Right cardiac atrium (tissue), 5 donors: ENCODE results near the gene FAM83F. TPM values are rescaled to one million over a fixed set of nuclear protein-coding genes. Genes with fewer than 3 reads are reported as not detected.

Source experiments
- ATAC-seq, 2 donors: fragments of 200-7000 bp; cut with Tn5 transposase; one replicate each; pipeline versions ENCODE4 v1.8.0 to v1.9.1; 2020; ENCODE audit warnings: moderate library complexity in 2 of 2, mild to moderate bottlenecking in 1 of 2
- DNase-seq, 3 donors: peaks; one replicate each; pipeline ENCODE4 v3.0.0-alpha.2; 2020
- H3K27ac ChIP-seq: one replicate; pipeline ENCODE4 v1.5.1; 2013; ENCODE audit warnings: mild to moderate bottlenecking, low read length, control low read depth, moderate library complexity
- H3K27me3 ChIP-seq: one replicate; pipeline ENCODE4 v1.6.1; 2013; ENCODE audit not compliant: control insufficient read depth, insufficient read depth
- H3K4me1 ChIP-seq: one replicate; pipeline ENCODE4 v1.6.1; 2013; ENCODE audit warnings: low read length; ENCODE audit not compliant: control insufficient read depth, insufficient read depth
- H3K4me3 ChIP-seq: one replicate; pipeline ENCODE4 v1.5.1; 2013; ENCODE audit warnings: low read length, control low read depth
- H3K9me3 ChIP-seq: one replicate; pipeline ENCODE4 v1.6.1; 2013; ENCODE audit warnings: low read length; ENCODE audit not compliant: control insufficient read depth
- WGBS: extraction: QIAGEN DNeasy Blood & Tissue Kit; methylation state at CpG from one replicate; pipeline ENCODE4 v1.1.7; 2013; 5-methylcytosine and 5-hydroxymethylcytosine counted together
- intact Hi-C, 4 donors: fragments of 100-400 bp; cut with DNase I; formaldehyde crosslinking; loops; one replicate each; pipeline versions ENCODE4 v1.11.0 to v1.14.0; 2022 to 2023
- polyA plus RNA-seq: library from polyadenylated mRNA; stranded (reverse); fragments of 200-250 nt; gene quantifications from one replicate; pipeline ENCODE4 v1.2.3, GENCODE V29; 2013
- total RNA-seq, 4 donors: library from RNA; stranded (reverse); fragmentation: NEBNext Ultra II Directional; extraction: Animal tissue kit (Norgen Biotek cat#: 25700); gene quantifications; one replicate each; pipeline ENCODE4 v1.2.1, GENCODE V29; 2021
- donor health status: healthy with polysubstance abuse.
- donor health status: DM: no; HTN: yes; CAD: no.
- donor health status: DM: no; HTN: no; CAD: no.
- donor health status: DM: no; HTN: yes; CAD: no; lungs with severe emphysema.
- donor health status: DM: yes; HTN: yes; CAD: no.

The FAM83F gene
- total and polyA plus RNA-seq, 5 donors: 3.6 to 8.5 (median 5.9) TPM

DNA sequence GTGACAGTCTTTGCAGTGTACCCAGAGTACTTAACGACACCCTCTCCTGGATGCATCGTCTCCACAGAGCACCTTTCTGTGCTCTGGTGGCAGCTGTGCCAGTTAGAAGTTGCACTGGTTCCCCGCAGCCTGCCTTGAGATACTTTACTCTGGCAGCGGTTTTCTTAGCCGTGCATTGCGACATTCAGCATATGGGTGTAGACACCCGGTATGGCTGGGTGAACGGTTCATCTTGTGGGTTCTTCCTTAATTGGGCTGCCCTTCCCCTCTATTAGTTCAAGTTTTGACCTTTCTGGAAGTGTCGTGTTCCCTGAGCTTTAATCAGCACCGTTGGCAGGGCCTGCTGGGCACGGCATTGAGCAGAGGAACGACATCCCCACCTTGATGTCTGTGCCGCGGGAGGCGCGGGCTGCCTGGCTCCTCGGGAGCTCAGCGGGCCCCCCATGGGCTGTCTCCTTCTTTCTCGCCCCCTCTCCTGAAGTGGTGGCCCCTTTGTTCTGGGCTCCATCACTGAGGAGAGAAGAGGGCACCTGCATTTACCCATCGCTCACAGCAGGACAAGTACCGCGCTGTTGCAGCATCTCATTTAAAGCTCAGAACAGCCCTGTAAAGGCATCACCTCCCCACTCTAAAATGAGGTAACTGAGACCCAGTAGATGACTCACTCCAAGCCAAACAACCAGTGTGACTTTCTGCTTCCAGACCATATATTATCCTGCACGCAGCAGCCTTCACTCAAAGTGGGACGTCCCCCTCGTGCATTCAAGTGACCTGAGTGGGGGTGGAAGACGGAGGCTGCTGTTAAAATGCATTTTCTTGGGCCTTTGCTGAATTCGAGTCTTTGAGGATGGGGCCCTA lies 13.3 kb downstream of the FAM83F start:
- no peaks in the 10 kb centered on the region for H3K9me3 ChIP-seq
- no peak overlapping the region for H3K4me3 ChIP-seq
- intact Hi-C loops: no loop called here
- no peaks in the 10 kb centered on the region for H3K27me3 ChIP-seq
- DNase-seq: no peak
- WGBS: 73% methylated on average over 27 of the region's 27 CpGs
- H3K4me1 ChIP-seq: peaks cover 1% of the 10 kb centered on the region
- ATAC-seq: no peak
- H3K27ac ChIP-seq: no peak overlapping the region

DNA sequence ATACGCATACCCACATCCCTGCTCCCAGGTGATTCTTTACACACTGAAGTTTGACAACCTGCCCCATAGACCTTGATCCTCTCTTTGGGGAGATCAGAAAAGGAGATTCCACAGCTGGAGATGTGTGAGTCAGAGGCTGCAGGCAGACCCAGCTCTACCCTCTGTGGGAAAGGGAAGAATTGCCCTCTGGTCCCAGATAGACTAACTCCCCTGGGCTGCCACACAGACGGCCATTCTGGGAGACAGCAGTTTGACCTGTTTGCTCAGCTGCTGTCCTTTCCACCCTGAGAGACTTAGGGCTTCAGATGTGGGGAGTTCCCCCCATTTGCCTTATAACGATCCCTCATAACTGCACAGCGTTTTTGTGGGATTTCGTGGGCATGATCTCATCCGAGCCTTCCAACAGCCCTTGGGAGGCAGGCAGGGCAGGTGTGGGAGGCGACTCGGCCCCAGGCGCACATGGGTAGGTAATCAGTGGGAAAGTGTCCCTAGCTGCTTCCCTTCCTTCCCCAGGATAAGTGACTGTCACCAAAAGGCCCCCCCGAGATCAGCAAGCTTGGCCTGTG lies 14.1 kb downstream of the FAM83F start:
- no peaks in the 10 kb centered on the region for H3K4me1 ChIP-seq
- DNase-seq (no peak), ATAC-seq (no peak)
- H3K4me3 ChIP-seq: no peak overlapping the region
- 57% methylated on average over 10 of the region's 10 CpGs for WGBS
- no peaks in the 10 kb centered on the region for H3K27me3 ChIP-seq
- no peaks in the 10 kb centered on the region for H3K9me3 ChIP-seq
- intact Hi-C loops: no loop called here
- H3K27ac ChIP-seq: no peak overlapping the region

DNA sequence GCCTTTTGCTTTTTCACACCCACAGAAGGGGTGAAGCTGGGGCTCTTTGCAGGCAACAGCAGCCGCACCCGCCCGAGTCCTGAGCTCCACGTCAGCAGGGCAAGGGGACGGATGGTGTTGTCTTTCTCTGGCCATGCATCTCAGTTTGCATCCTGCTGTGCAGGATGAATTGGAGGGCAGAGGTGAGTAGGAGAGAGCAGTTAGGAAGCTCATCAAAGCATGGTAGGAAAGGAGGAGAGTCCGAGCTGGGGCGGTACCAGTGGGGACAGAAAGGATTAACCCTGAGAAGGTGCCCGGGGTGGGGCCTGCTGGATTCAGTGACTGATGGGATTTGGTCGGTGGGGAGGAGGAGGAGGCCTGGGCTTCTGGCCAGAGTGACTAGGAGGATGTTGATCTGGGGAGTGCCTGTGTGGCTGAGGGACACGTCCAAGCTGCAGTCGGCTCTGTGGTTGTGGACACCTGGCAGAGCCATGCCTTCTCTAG lies 14.6 kb downstream of the FAM83F start:
- H3K27ac ChIP-seq: no peak overlapping the region
- ATAC-seq (peak; percentile 25 to 39), DNase-seq (no peak)
- no peaks in the 10 kb centered on the region for H3K27me3 ChIP-seq
- no peaks in the 10 kb centered on the region for H3K9me3 ChIP-seq
- 19% methylated on average over 11 of the region's 11 CpGs for WGBS
- H3K4me3 ChIP-seq: no peak overlapping the region
- intact Hi-C loops: no loop called here
- H3K4me1 ChIP-seq: no peaks in the 10 kb centered on the region

DNA sequence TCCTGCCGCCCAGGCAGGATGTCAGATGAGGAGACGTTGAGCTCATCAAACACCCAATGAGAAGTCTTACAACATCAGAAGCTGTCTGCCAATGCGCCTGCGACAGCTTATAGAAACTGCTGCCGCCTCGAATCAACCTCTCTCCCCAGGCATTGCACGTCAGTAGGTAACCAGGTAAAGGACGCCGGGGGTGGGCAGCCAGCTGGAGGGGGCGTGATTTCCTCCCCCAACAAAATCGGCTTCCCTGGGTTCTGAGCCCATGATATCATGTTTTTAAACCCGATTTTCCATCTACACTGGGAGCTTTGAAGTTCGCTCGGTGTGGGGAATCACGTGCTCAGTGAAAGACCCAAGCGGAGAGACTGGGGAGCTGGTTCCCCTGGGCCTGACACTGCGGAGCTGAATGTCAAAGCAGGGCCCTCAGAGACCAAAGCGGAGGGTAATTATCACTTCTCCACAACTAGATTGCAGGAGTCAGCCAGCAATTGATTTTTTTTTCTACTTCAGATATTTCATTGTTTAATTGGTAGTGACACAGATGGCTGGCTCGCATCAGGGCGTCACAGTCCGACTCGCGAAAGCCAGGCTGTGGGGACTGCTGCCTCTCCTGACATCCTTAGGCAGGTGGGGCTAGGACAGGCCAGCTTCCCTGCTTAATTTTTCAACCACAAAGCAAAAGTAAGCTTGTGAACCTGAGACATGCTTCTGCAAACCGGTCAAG lies 15.4 kb downstream of the FAM83F start:
- DNase-seq: no peak
- ATAC-seq: no peak
- intact Hi-C loops: no loop called here
- H3K27ac ChIP-seq: no peak overlapping the region
- H3K4me1 ChIP-seq: no peaks in the 10 kb centered on the region
- H3K27me3 ChIP-seq: no peaks in the 10 kb centered on the region
- no peak overlapping the region for H3K4me3 ChIP-seq
- no peaks in the 10 kb centered on the region for H3K9me3 ChIP-seq
- 37% methylated on average over 24 of the region's 24 CpGs for WGBS

DNA sequence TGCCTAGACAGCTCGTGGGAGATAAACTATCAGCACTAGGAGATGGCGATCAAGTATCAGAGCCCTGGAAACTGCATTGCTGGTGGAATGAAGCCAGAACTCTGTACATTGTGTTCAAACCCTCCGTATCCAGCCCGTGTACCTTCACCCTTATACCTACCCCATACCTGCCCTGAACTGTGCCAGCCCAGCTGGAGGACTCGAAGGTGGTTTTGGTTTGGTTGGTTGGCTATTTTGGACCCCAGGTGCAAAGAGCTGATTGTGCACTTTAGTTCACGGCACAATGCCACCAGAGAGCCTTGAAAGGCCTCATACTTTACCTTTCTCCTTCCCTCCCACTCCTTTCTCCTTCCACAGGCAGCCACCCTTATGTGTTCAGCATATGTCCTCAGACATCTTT lies 16.0 kb downstream of the FAM83F start:
- intact Hi-C loops: no loop called here
- Histone ChIP-seq H3K27ac (no peak overlapping the region), H3K9me3 (no peaks in the 10 kb centered on the region), H3K4me3 (no peak overlapping the region), H3K4me1 (no peaks in the 10 kb centered on the region), H3K27me3 (no peaks in the 10 kb centered on the region)
- no peak for ATAC-seq
- 78% methylated on average over 6 of the region's 6 CpGs for WGBS
- DNase-seq: no peak

DNA sequence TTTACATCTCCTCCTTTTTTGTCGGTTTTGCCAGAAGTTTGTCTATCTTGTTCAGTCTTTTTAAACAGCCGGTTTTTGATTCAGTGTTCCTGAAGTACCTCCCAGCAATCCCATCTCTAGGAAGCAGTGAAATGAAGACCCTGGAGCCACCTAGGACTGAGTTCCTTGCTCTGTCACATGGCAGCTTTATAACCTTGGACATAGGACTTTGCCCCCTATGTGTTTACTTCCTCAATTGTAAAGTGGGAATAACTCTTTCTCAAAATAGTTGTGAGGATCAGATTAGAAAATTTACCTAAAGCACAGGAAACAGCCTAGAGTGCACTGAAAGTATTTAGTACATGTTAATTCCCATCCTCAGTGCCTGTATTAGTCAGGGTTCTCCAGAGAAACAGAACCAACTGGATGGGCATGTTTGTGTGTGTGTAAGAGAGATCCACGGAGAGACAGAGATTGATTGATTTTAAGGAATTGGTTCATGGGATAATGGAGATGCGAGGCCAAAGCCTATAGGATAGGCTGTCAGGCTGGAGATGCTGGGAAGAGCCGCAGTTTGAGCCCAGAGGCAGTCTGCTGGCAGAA lies 20.0 kb downstream of the FAM83F start:
- DNase-seq: no peak
- 85% methylated on average over 5 of the region's 5 CpGs for WGBS
- ATAC-seq: no peak
- intact Hi-C loops: no loop called here
- Histone ChIP-seq H3K4me3 (no peak overlapping the region), H3K27ac (no peak overlapping the region), H3K9me3 (no peaks in the 10 kb centered on the region), H3K4me1 (no peaks in the 10 kb centered on the region), H3K27me3 (no peaks in the 10 kb centered on the region)

DNA sequence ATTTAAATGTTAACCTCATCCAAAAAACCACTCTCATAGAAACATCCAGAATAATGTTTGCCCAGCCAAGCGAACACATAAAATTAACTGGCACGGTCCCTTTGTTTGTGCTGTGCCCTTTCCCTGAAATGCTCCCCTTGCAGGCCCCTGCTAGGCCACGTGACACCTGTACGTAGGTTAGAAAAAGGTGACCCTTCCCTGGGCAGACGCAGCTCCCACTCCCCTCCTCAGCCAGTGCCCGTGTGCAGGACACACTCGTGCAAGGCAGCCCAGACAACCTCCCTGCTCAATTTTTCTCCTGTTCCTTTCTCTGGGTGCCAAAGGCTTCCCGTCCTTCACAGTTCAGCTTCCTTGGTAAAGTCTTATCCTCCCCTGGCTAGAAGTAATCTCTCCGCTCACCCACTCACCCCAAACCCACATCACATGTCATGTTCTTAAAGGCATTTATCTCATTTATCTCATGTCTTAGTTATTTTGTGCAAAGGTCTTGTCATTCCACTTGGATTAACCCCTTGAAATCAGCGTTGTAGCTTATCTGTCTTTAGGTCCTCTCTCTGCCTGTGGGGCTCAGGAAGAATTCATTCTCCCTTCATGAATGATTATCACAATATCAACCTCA lies 20.7 kb downstream of the FAM83F start:
- DNase-seq: no peak
- H3K27ac ChIP-seq: no peak overlapping the region
- 69% methylated on average over 10 of the region's 10 CpGs for WGBS
- H3K9me3 ChIP-seq: no peaks in the 10 kb centered on the region
- intact Hi-C loops: no loop called here
- no peak for ATAC-seq
- no peak overlapping the region for H3K4me3 ChIP-seq
- H3K27me3 ChIP-seq: no peaks in the 10 kb centered on the region
- no peaks in the 10 kb centered on the region for H3K4me1 ChIP-seq

DNA sequence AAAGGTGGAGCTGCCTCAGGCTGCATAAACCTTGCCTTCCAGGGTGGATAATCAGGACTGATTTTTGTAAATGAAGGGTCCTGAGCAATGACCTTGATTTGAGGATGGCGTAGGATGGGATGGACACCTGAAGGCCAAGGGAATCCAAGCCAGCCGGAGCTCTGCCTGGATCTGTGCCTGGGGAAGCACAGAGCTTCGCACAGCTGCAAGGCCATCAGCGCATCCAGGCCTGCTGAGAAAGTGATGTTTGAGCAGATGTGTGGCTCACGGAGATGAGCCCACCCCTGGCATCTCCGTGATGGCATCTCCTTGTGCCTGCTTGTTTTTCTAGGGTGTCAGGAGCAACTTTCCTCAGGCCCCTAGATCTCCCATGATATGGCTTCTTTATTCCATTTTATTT lies 23.3 kb downstream of the FAM83F start:
- intact Hi-C loops: no loop called here
- Histone ChIP-seq H3K27me3 (no peaks in the 10 kb centered on the region), H3K4me3 (no peak overlapping the region), H3K27ac (no peak overlapping the region), H3K9me3 (no peaks in the 10 kb centered on the region), H3K4me1 (no peaks in the 10 kb centered on the region)
- DNase-seq: no peak
- ATAC-seq: no peak
- 94% methylated on average over 6 of the region's 6 CpGs for WGBS

DNA sequence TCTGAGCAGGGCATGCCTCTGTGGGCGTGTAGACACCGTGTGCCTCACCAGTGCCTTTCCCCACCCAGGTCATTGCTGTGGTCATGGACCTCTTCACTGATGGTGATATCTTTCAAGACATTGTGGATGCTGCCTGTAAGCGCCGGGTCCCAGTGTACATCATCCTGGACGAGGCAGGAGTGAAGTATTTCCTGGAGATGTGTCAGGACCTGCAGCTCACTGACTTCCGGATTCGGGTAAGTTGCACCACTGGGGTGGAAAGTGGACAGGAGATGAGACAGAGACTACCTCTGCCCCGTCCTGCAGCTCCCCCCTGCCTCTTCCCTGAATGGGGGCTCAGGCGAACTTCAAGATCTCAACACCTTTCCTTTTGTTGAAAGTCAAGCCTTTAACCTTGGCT lies 24.3 kb downstream of the FAM83F start:
- DNase-seq (no peak), ATAC-seq (no peak)
- no peaks in the 10 kb centered on the region for H3K4me1 ChIP-seq
- H3K27ac ChIP-seq: no peak overlapping the region
- 88% methylated on average over 9 of the region's 9 CpGs for WGBS
- intact Hi-C loops: no loop called here
- no peak overlapping the region for H3K4me3 ChIP-seq
- H3K9me3 ChIP-seq: no peaks in the 10 kb centered on the region
- no peaks in the 10 kb centered on the region for H3K27me3 ChIP-seq

DNA sequence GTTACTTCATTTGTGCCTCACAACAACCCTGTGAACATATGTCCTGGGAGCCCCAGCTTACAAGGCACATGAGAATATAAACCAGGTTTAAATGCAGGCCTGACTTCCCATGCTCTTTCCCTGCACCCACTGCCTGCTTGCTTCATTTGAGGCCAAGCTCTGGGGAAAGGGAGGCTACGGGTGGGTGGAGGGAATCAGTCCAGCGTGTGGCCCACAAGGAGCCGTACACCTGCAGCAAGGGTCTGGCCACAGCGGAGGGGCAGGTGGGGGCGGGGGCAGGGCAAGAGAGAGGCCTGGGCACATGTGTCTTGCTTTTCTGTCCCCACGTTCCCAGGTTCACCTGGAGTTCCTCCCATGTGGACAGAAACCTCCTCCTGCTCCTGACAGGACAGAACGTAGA lies 26.2 kb downstream of the FAM83F start:
- WGBS: 84% methylated on average over 7 of the region's 7 CpGs
- intact Hi-C loops: loop anchor here in 2 of 4 donors (5.0 to 10.0 kb wide), 3 partner anchors 86 to 484 kb away; no protein-coding TSS in a partner anchor
- H3K9me3 ChIP-seq: no peaks in the 10 kb centered on the region
- H3K27ac ChIP-seq: no peak overlapping the region
- no peaks in the 10 kb centered on the region for H3K27me3 ChIP-seq
- H3K4me1 ChIP-seq: no peaks in the 10 kb centered on the region
- DNase-seq: no peak
- no peak overlapping the region for H3K4me3 ChIP-seq
- ATAC-seq: no peak
